GM23338 (cell line): Measurements from ENCODE around the gene IL6. TPM values are rescaled to one million over a fixed set of nuclear protein-coding genes. Genes with fewer than 3 reads are reported as not detected.

Experiments
- ATAC-seq: fragments of 200-7000 bp; cut with Tn5 transposase; 3 replicates; pipeline ENCODE4 v1.9.1; 2020
- DNase-seq: peaks from one replicate; pipeline ENCODE4 v3.0.0-alpha.2; 2015; ENCODE audit warnings: low spot score
- H2AFZ ChIP-seq: fragments of 200-600 bp; sonication (generic); 2 replicates; pipeline ENCODE4 v1.8.0; 2016; ENCODE audit warnings: antibody characterized with exemption, mild to moderate bottlenecking, moderate library complexity
- H3F3A ChIP-seq: fragments of 200-600 bp; sonication (generic); replicated peaks from 2 replicates; pipeline ENCODE4 v1.8.0; 2017; ENCODE audit warnings: antibody characterized with exemption, mixed run types, low read depth
- H3K27ac ChIP-seq: fragments of 200-600 bp; sonication (generic); 2 replicates; pipeline ENCODE4 v1.6.1; 2016; ENCODE audit warnings: low read depth
- H3K27me3 ChIP-seq: fragments of 200-600 bp; sonication (generic); 2 replicates; pipeline ENCODE4 v1.8.0; 2016; ENCODE audit warnings: mild to moderate bottlenecking, mixed run types, moderate library complexity; ENCODE audit not compliant: insufficient read depth
- H3K36me3 ChIP-seq: fragments of 200-600 bp; sonication (generic); 2 replicates; pipeline ENCODE4 v1.8.0; 2016; ENCODE audit warnings: mild to moderate bottlenecking; ENCODE audit not compliant: insufficient read depth
- H3K4me1 ChIP-seq: fragments of 200-600 bp; sonication (generic); 2 replicates; pipeline ENCODE4 v1.8.0; 2016; ENCODE audit warnings: mild to moderate bottlenecking, moderate library complexity; ENCODE audit not compliant: insufficient read depth
- H3K4me2 ChIP-seq: fragments of 200-600 bp; sonication (generic); 2 replicates; pipeline ENCODE4 v1.7.1; 2017; ENCODE audit warnings: mixed run types
- H3K4me3 ChIP-seq: fragments of 200-600 bp; sonication (generic); 2 replicates; pipeline ENCODE4 v1.6.1; 2016; ENCODE audit warnings: mixed run types
- H3K79me2 ChIP-seq: fragments of 200-600 bp; sonication (generic); replicated peaks from 2 replicates; pipeline ENCODE4 v1.8.0; 2017; ENCODE audit warnings: mild to moderate bottlenecking; ENCODE audit not compliant: insufficient read depth
- H3K9me2 ChIP-seq: fragments of 200-600 bp; sonication (generic); 2 replicates; pipeline ENCODE4 v1.8.0; 2017; ENCODE audit not compliant: insufficient read depth
- H4K20me1 ChIP-seq: fragments of 200-600 bp; sonication (generic); replicated peaks from 2 replicates; pipeline ENCODE4 v1.8.0; 2017; ENCODE audit warnings: mild to moderate bottlenecking; ENCODE audit not compliant: insufficient read depth
- H3K27ac Mint-ChIP-seq: 2 replicates; pipeline ENCODE4 v1.8.0; 2020; ENCODE audit warnings: inconsistent platforms, mild to moderate bottlenecking, moderate library complexity, mixed read lengths
- H3K27me3 Mint-ChIP-seq: 3 replicates; pipeline ENCODE4 v1.8.0; 2022; ENCODE audit warnings: low read depth, mild to moderate bottlenecking, moderate library complexity, mixed read lengths, inconsistent platforms; ENCODE audit not compliant: insufficient read depth, poor library complexity
- H3K36me3 Mint-ChIP-seq: 3 replicates; pipeline ENCODE4 v1.8.0; 2021; ENCODE audit warnings: low read depth, mild to moderate bottlenecking, inconsistent platforms, moderate library complexity, mixed read lengths
- H3K4me1 Mint-ChIP-seq: 3 replicates; pipeline ENCODE4 v1.8.0; 2020; ENCODE audit warnings: mild to moderate bottlenecking, inconsistent platforms, mixed read lengths
- H3K4me3 Mint-ChIP-seq: 3 replicates; pipeline ENCODE4 v1.8.0; 2021; ENCODE audit warnings: moderate library complexity, mild to moderate bottlenecking, inconsistent platforms, mixed read lengths
- H3K9me3 Mint-ChIP-seq: 3 replicates; pipeline ENCODE4 v1.8.0; 2020; ENCODE audit warnings: moderate library complexity, mild to moderate bottlenecking, inconsistent platforms, mixed read lengths
- NANOG ChIP-seq: IDR thresholded peaks from 2 replicates; pipeline ENCODE4 v1.6.1; 2016; ENCODE audit warnings: antibody characterized with exemption, borderline replicate concordance
- POLR2AphosphoS5 ChIP-seq: IDR thresholded peaks from 2 replicates; pipeline ENCODE4 v1.6.1; 2016; ENCODE audit warnings: antibody characterized with exemption, low read depth
- ZNF331 ChIP-seq: fragments of 250-450 bp; sonication (Bioruptor Pico); IDR thresholded peaks from 2 replicates; pipeline ENCODE4 v1.5.0; 2020; ENCODE audit warnings: low read depth, mild to moderate bottlenecking, moderate library complexity
- polyA plus RNA-seq: library from polyadenylated mRNA; unstranded; fragments of >200 nt; fragmentation: Nextera tagmentation; extraction: Ambion mirVana; gene quantifications from 2 replicates; pipeline ENCODE4 v1.2.1, GENCODE V29; 2016
- total RNA-seq: library from RNA; depleted of rRNA; stranded (reverse); fragments of >200 nt; shearing (Covaris generic); gene quantifications from 2 replicates; pipeline ENCODE4 v1.2.3, GENCODE V29; 2014
- TF ChIP-seq, protein P1 (sequence below), 2 experiments: fragments of 200-600 bp in 1 of 2; sonication (generic) in 1 of 2; conservative IDR thresholded peaks; 2 replicates each; pipeline versions ENCODE4 v1.5.1 to v1.6.1; 2016 to 2017; ENCODE audit warnings: antibody characterized with exemption in 2 of 2, low read depth in 2 of 2, mild to moderate bottlenecking in 2 of 2, moderate library complexity in 1 of 2
- TF ChIP-seq, protein P2 (sequence below): fragments of 250-450 bp; sonication (Bioruptor Pico); IDR thresholded peaks from 2 replicates; pipeline ENCODE4 v1.5.0; 2020; ENCODE audit warnings: mild to moderate bottlenecking, moderate library complexity

Gene IL6
- total and polyA plus RNA-seq, 2 experiments from 2014 or later, result 1.6 TPM; not detected in 1

DNA sequence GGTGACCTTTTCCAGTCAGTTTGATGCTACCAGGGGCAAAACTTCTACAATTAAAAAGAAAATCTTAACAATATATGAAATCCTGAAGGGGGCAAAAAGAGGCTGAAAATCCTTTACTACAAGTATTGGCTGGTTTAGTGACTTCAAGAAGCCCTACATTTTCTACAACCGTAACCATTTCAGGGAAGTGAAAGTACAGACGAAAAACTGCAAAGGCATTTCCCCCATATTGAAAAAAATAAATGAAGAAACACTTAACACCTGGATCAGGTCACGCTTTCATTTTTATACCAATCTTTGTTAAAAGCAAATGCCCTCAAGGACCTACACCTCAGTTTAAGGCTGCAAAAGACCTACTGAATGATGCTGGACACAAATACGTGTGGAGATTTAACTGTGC, 38.6 kb downstream of the IL6 start:
- no peaks in the 10 kb centered on the region for H3K27me3 Mint-ChIP-seq
- TF ChIP-seq POLR2AphosphoS5 (no peak), NANOG (no peak), ZNF331 (CRISPR knock-in tag) (no peak)
- TF ChIP-seq, protein P1, sequence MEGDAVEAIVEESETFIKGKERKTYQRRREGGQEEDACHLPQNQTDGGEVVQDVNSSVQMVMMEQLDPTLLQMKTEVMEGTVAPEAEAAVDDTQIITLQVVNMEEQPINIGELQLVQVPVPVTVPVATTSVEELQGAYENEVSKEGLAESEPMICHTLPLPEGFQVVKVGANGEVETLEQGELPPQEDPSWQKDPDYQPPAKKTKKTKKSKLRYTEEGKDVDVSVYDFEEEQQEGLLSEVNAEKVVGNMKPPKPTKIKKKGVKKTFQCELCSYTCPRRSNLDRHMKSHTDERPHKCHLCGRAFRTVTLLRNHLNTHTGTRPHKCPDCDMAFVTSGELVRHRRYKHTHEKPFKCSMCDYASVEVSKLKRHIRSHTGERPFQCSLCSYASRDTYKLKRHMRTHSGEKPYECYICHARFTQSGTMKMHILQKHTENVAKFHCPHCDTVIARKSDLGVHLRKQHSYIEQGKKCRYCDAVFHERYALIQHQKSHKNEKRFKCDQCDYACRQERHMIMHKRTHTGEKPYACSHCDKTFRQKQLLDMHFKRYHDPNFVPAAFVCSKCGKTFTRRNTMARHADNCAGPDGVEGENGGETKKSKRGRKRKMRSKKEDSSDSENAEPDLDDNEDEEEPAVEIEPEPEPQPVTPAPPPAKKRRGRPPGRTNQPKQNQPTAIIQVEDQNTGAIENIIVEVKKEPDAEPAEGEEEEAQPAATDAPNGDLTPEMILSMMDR (conservative IDR thresholded peaks at IDR 0.05; ENCODE audit: low read depth in 2 of 2), result no peak
- TF ChIP-seq, protein P2, sequence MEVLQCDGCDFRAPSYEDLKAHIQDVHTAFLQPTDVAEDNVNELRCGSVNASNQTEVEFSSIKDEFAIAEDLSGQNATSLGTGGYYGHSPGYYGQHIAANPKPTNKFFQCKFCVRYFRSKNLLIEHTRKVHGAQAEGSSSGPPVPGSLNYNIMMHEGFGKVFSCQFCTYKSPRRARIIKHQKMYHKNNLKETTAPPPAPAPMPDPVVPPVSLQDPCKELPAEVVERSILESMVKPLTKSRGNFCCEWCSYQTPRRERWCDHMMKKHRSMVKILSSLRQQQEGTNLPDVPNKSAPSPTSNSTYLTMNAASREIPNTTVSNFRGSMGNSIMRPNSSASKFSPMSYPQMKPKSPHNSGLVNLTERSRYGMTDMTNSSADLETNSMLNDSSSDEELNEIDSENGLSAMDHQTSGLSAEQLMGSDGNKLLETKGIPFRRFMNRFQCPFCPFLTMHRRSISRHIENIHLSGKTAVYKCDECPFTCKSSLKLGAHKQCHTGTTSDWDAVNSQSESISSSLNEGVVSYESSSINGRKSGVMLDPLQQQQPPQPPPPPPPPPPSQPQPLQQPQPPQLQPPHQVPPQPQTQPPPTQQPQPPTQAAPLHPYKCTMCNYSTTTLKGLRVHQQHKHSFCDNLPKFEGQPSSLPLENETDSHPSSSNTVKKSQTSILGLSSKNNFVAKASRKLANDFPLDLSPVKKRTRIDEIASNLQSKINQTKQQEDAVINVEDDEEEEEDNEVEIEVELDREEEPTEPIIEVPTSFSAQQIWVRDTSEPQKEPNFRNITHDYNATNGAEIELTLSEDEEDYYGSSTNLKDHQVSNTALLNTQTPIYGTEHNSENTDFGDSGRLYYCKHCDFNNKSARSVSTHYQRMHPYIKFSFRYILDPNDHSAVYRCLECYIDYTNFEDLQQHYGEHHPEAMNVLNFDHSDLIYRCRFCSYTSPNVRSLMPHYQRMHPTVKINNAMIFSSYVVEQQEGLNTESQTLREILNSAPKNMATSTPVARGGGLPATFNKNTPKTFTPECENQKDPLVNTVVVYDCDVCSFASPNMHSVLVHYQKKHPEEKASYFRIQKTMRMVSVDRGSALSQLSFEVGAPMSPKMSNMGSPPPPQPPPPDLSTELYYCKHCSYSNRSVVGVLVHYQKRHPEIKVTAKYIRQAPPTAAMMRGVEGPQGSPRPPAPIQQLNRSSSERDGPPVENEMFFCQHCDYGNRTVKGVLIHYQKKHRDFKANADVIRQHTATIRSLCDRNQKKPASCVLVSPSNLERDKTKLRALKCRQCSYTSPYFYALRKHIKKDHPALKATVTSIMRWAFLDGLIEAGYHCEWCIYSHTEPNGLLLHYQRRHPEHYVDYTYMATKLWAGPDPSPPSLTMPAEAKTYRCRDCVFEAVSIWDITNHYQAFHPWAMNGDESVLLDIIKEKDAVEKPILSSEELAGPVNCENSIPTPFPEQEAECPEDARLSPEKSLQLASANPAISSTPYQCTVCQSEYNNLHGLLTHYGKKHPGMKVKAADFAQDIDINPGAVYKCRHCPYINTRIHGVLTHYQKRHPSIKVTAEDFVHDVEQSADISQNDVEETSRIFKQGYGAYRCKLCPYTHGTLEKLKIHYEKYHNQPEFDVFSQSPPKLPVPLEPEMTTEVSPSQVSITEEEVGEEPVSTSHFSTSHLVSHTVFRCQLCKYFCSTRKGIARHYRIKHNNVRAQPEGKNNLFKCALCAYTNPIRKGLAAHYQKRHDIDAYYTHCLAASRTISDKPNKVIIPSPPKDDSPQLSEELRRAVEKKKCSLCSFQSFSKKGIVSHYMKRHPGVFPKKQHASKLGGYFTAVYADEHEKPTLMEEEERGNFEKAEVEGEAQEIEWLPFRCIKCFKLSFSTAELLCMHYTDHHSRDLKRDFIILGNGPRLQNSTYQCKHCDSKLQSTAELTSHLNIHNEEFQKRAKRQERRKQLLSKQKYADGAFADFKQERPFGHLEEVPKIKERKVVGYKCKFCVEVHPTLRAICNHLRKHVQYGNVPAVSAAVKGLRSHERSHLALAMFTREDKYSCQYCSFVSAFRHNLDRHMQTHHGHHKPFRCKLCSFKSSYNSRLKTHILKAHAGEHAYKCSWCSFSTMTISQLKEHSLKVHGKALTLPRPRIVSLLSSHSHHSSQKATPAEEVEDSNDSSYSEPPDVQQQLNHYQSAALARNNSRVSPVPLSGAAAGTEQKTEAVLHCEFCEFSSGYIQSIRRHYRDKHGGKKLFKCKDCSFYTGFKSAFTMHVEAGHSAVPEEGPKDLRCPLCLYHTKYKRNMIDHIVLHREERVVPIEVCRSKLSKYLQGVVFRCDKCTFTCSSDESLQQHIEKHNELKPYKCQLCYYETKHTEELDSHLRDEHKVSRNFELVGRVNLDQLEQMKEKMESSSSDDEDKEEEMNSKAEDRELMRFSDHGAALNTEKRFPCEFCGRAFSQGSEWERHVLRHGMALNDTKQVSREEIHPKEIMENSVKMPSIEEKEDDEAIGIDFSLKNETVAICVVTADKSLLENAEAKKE (CRISPR knock-in tag), result no peak
- no peaks in the 10 kb centered on the region for H3K4me1 Mint-ChIP-seq
- no peak for ATAC-seq
- H3K36me3 Mint-ChIP-seq, result no peaks in the 10 kb centered on the region
- H4K20me1 ChIP-seq, result no peaks in the 10 kb centered on the region
- no peak for DNase-seq
- H2AFZ ChIP-seq, result no peak overlapping the region
- H3K4me2 ChIP-seq, result no peak overlapping the region
- H3K27ac ChIP-seq, result no peak overlapping the region
- no peaks in the 10 kb centered on the region for H3F3A ChIP-seq
- H3K36me3 ChIP-seq, result no peaks in the 10 kb centered on the region
- no peaks in the 10 kb centered on the region for H3K79me2 ChIP-seq
- no peak overlapping the region for H3K4me3 ChIP-seq
- no peaks in the 10 kb centered on the region for H3K4me1 ChIP-seq
- no peak overlapping the region for H3K27ac Mint-ChIP-seq
- peaks cover 7% of the 10 kb centered on the region; the same call in 1 of the 2 replicates for H3K9me2 ChIP-seq
- H3K4me3 Mint-ChIP-seq, result no peak overlapping the region
- no peaks in the 10 kb centered on the region for H3K9me3 Mint-ChIP-seq
- no peaks in the 10 kb centered on the region for H3K27me3 ChIP-seq
